ENCODE measurements around the gene SLC15A2.
"Not testable (repeated sequence)": the region's sequence is repeated elsewhere in the genome, so short reads cannot be mapped to it uniquely, and the experiment has no call there.

DNA sequence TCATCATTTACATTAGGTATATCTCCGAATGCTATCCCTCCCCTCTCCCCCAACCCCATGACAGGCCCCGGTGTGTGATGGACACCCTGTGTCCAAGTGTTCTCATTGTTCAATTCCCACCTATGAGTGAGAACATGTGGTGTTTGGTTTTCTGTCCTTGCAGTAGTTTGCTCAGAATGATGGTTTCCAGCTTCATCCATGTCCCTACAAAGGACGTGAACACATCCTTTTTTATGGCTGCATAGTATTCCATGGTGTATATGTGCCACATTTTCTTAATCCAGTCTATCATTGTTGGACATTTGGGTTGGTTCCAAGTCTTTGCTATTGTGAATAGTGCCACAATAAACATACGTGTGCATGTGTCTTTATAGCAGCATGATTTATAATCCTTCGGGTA, 36.4 kb upstream of the SLC15A2 start:
- TF ChIP-seq, protein P1, sequence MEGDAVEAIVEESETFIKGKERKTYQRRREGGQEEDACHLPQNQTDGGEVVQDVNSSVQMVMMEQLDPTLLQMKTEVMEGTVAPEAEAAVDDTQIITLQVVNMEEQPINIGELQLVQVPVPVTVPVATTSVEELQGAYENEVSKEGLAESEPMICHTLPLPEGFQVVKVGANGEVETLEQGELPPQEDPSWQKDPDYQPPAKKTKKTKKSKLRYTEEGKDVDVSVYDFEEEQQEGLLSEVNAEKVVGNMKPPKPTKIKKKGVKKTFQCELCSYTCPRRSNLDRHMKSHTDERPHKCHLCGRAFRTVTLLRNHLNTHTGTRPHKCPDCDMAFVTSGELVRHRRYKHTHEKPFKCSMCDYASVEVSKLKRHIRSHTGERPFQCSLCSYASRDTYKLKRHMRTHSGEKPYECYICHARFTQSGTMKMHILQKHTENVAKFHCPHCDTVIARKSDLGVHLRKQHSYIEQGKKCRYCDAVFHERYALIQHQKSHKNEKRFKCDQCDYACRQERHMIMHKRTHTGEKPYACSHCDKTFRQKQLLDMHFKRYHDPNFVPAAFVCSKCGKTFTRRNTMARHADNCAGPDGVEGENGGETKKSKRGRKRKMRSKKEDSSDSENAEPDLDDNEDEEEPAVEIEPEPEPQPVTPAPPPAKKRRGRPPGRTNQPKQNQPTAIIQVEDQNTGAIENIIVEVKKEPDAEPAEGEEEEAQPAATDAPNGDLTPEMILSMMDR (IDR thresholded peaks at IDR 0.05; ENCODE audit: low read depth, low read length): not testable (repeated sequence)
- not testable (repeated sequence) for TF ChIP-seq MYC (IDR thresholded peaks at IDR 0.05; ENCODE audit: low read depth, low read length)

Measured in NB4 (cell line).